ENCODE results near the gene ARL14EPL. TPM values are rescaled to one million over a fixed set of nuclear protein-coding genes. Genes with fewer than 3 reads are reported as not detected.

The ARL14EPL gene
- total RNA-seq, 1 donor from 2014 or later: 0.13 TPM

Other genes with a start within 250 kb of the ARL14EPL start
- 5.5 and 6.3 TPM in 2 replicates for gene CDO1, start 215.8 kb upstream of the ARL14EPL start, total RNA-seq
- gene ATG12, start 190.9 kb upstream of the ARL14EPL start, total RNA-seq: 34.2 and 38.6 TPM in 2 replicates
- gene AP3S1, start 190.5 kb upstream of the ARL14EPL start, total RNA-seq: 63.4 and 66.8 TPM in 2 replicates
- gene LVRN, start 70.0 kb upstream of the ARL14EPL start, total RNA-seq: 0.13 and 0.18 TPM in 2 replicates
- 39.9 and 46.1 TPM in 2 replicates for gene COMMD10, start 52.6 kb downstream of the ARL14EPL start, total RNA-seq